Spleen (tissue), 7 donors: Measurements from ENCODE around the gene CREB3L2.

Experiments
- CTCF ChIP-seq, 11 experiments: fragments of 200-600 bp in 7 of 11; fragments of 450-650 bp in 4 of 11; sonication (generic) in 4 of 11; IDR thresholded peaks in 8 of 11; conservative IDR thresholded peaks in 3 of 11; 1 replicate in 7 of 11; 2 replicates in 4 of 11; pipeline versions ENCODE4 v1.4.0 to v1.8.0; 2016 to 2021; ENCODE audit warnings: antibody characterized with exemption in 11 of 11, inconsistent platforms in 4 of 11, mild to moderate bottlenecking in 1 of 11
- POLR2A ChIP-seq, 3 donors: fragments of 450-650 bp; IDR thresholded peaks; one replicate each; pipeline ENCODE4 v1.5.1; 2017; ENCODE audit warnings: antibody characterized with exemption in 3 of 3, mild to moderate bottlenecking in 1 of 3
- POLR2AphosphoS5 ChIP-seq, 3 donors: sonication (generic); formaldehyde crosslinking; IDR thresholded peaks; one replicate each; pipeline ENCODE4 v1.5.1; 2017; ENCODE audit warnings: antibody characterized with exemption in 3 of 3
- donor health status: DM: no; HTN: no; CAD: no; lungs with moderate emphysema.
- donor health status: DM: no; HTN: no; CAD: no.
- donor health status: DM: no; HTN: no; CAD: no.

DNA sequence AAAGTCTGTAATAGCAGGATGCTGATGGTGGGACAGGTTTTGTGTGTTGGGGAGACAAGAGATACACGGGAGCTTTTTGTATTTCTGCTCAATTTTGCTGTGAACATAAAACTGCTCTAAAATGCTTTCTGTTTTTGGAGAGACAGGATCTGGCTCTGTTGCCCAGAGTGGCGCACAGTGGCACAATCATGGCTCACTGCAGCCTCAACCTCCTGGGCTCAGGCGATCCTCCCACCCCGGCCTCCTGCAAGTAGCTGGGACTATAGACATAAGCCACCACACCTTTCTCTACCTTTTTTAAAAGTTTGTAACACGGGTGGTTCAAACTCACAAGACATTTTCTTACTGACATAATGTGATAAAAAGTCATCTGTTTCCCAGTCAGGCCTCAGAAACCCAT is 14.3 kb downstream of the CREB3L2 start:
- no peak for TF ChIP-seq CTCF (IDR thresholded peaks at IDR 0.05 in 8 of 11, conservative IDR thresholded peaks at IDR 0.05 in 3 of 11)
- TF ChIP-seq POLR2AphosphoS5 (IDR thresholded peaks at IDR 0.05): no peak
- TF ChIP-seq POLR2A (IDR thresholded peaks at IDR 0.05): no peak
